OCI-LY3 (cell line): ENCODE data around the gene VKORC1.

Experiments used
- H2AFZ ChIP-seq: fragments of 200-600, 300-600 bp; shearing (Covaris generic); 2 replicates; pipeline ENCODE4 v1.6.0; 2014; ENCODE audit warnings: antibody characterized with exemption, low read depth, low read length
- H3K27ac ChIP-seq: fragments of 200-600, 300-600 bp; sonication (generic); 2 replicates; pipeline ENCODE4 v1.5.1; 2014; ENCODE audit warnings: mild to moderate bottlenecking, low read length, moderate library complexity, mixed read lengths
- H3K27me3 ChIP-seq: fragments of 200-600, 300-600 bp; sonication (generic); 2 replicates; pipeline ENCODE4 v1.6.1; 2014; ENCODE audit warnings: low read depth, low read length, mixed read lengths
- H3K36me3 ChIP-seq: fragments of 200-600, 300-600 bp; sonication (generic); replicated peaks from 2 replicates; pipeline ENCODE3; 2014; ENCODE audit warnings: low read depth, low read length, mixed read lengths
- H3K4me1 ChIP-seq: fragments of 300-600, 200-600 bp; sonication (generic); 2 replicates; pipeline ENCODE4 v1.6.1; 2014; ENCODE audit warnings: low read length, mixed read lengths
- H3K4me2 ChIP-seq: fragments of 200-600, 300-600 bp; sonication (generic); 2 replicates; pipeline ENCODE4 v1.6.1; 2014; ENCODE audit warnings: low read length, mixed read lengths
- H3K4me3 ChIP-seq: fragments of 300-600, 200-600 bp; sonication (generic); 2 replicates; pipeline ENCODE4 v1.5.1; 2014; ENCODE audit warnings: antibody characterized with exemption, mild to moderate bottlenecking, low read length, moderate library complexity
- H3K79me2 ChIP-seq: fragments of 300-600, 200-600 bp; shearing (Covaris generic); 2 replicates; pipeline ENCODE4 v1.6.1; 2014; ENCODE audit warnings: mild to moderate bottlenecking, low read length, mixed read lengths
- H3K9ac ChIP-seq: fragments of 300-600, 200-600 bp; shearing (Covaris generic); 2 replicates; pipeline ENCODE4 v1.6.0; 2014; ENCODE audit warnings: mild to moderate bottlenecking, low read length, moderate library complexity
- H3K9me3 ChIP-seq: fragments of 200-600, 300-600 bp; shearing (Covaris generic); 2 replicates; pipeline ENCODE4 v1.6.1; 2014; ENCODE audit warnings: low read length, mixed read lengths; ENCODE audit not compliant: insufficient read depth
- H4K20me1 ChIP-seq: fragments of 200-600, 300-600 bp; sonication (generic); 2 replicates; pipeline ENCODE4 v1.6.1; 2016; ENCODE audit warnings: low read length, mixed read lengths; ENCODE audit not compliant: insufficient read depth
- EZH2phosphoT487 ChIP-seq: fragments of 200-600 bp; shearing (Covaris generic); IDR thresholded peaks from 2 replicates; pipeline ENCODE4 v1.6.1; 2018; ENCODE audit warnings: antibody characterized with exemption, mixed run types, low read depth
- TF ChIP-seq, protein P1 (sequence below): fragments of 200-600, 300-600 bp; sonication (generic); IDR thresholded peaks from 2 replicates; pipeline ENCODE4 v1.5.1; 2014; ENCODE audit warnings: antibody characterized with exemption, low read length, low read depth

The VKORC1 gene

GRCh38 chr16:31089199-31089598 lies 5.4 kb downstream of the VKORC1 start:
- peaks cover 4% of the 10 kb centered on the region for H3K4me1 ChIP-seq
- no peaks in the 10 kb centered on the region for H3K9me3 ChIP-seq
- peaks cover 13% of the 10 kb centered on the region for H3K36me3 ChIP-seq
- peaks cover 34% of the 10 kb centered on the region for H3K79me2 ChIP-seq
- H4K20me1 ChIP-seq, result peaks cover 4% of the 10 kb centered on the region; the same call in 1 of the 2 replicates
- no peak overlapping the region for H3K4me3 ChIP-seq
- no peaks in the 10 kb centered on the region for H3K27me3 ChIP-seq
- H2AFZ ChIP-seq, result no peak overlapping the region
- H3K27ac ChIP-seq, result no peak overlapping the region
- no peak overlapping the region for H3K9ac ChIP-seq
- TF ChIP-seq, protein P1, sequence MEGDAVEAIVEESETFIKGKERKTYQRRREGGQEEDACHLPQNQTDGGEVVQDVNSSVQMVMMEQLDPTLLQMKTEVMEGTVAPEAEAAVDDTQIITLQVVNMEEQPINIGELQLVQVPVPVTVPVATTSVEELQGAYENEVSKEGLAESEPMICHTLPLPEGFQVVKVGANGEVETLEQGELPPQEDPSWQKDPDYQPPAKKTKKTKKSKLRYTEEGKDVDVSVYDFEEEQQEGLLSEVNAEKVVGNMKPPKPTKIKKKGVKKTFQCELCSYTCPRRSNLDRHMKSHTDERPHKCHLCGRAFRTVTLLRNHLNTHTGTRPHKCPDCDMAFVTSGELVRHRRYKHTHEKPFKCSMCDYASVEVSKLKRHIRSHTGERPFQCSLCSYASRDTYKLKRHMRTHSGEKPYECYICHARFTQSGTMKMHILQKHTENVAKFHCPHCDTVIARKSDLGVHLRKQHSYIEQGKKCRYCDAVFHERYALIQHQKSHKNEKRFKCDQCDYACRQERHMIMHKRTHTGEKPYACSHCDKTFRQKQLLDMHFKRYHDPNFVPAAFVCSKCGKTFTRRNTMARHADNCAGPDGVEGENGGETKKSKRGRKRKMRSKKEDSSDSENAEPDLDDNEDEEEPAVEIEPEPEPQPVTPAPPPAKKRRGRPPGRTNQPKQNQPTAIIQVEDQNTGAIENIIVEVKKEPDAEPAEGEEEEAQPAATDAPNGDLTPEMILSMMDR, result no peak
- no peak for TF ChIP-seq EZH2phosphoT487
- no peak overlapping the region for H3K4me2 ChIP-seq

- TF ChIP-seq, protein P1, result no peak
- TF ChIP-seq EZH2phosphoT487, result no peak
- H3K36me3 ChIP-seq, result peaks cover 13% of the 10 kb centered on the region
- H3K27ac ChIP-seq, result no peak within 1 kb of the TSS
- H3K4me2 ChIP-seq, result no peak within 1 kb of the TSS
- peaks cover 28% of the 10 kb centered on the region for H3K79me2 ChIP-seq
- H3K9me3 ChIP-seq, result no peaks in the 10 kb centered on the region
- H4K20me1 ChIP-seq, result peaks cover 4% of the 10 kb centered on the region; the same call in 1 of the 2 replicates
- H3K9ac ChIP-seq, result no peak within 1 kb of the TSS
- H3K27me3 ChIP-seq, result no peaks in the 10 kb centered on the region
- H3K4me1 ChIP-seq, result peaks cover 4% of the 10 kb centered on the region
- no peak within 1 kb of the TSS for H3K4me3 ChIP-seq
- no peak within 1 kb of the TSS for H2AFZ ChIP-seq
Measured at GRCh38 chr16:31088459-31089183, 6.0 kb downstream of the VKORC1 start, which contains the start of gene PRSS53. PRSS53 (minus strand) TSS chr16:31088943; CDS start chr16:31088809, 134 bp downstream.

DNA sequence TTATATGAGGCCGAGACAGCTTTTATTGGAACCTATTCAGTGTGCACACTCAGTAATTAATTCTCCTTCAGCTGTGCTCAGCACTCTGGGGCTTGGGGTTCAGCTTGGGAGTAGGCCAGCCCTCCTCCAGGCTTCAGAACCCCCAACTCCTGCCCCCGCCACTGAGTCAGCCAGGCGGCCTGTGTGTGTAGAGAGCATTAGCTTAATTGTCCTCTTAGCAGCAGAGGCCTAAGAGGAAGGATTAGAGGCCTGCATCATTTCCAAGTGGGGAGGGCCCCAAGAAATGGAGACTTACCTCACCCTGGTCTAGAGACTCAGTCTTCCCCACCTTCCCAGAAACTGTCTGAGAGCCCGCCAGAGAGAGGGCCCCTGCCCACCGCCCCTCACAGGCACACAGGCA lies 6.6 kb downstream of the VKORC1 start:
- Histone ChIP-seq H3K4me2 (no peak overlapping the region), H4K20me1 (peaks cover 4% of the 10 kb centered on the region; the same call in 1 of the 2 replicates), H3K27me3 (no peaks in the 10 kb centered on the region), H2AFZ (no peak overlapping the region), H3K9me3 (no peaks in the 10 kb centered on the region), H3K4me1 (no peaks in the 10 kb centered on the region), H3K4me3 (no peak overlapping the region), H3K27ac (no peak overlapping the region), H3K79me2 (peaks cover 23% of the 10 kb centered on the region), H3K36me3 (peaks cover 13% of the 10 kb centered on the region), H3K9ac (no peak overlapping the region)
- TF ChIP-seq, protein P1, result no peak
- TF ChIP-seq EZH2phosphoT487, result no peak

- no peaks in the 10 kb centered on the region for H3K27me3 ChIP-seq
- no peak overlapping the region for H2AFZ ChIP-seq
- TF ChIP-seq, protein P1, result no peak
- no peak for TF ChIP-seq EZH2phosphoT487
- no peaks in the 10 kb centered on the region for H3K4me1 ChIP-seq
- H3K79me2 ChIP-seq, result peaks cover 18% of the 10 kb centered on the region; the same call in 1 of the 2 replicates
- peaks cover 14% of the 10 kb centered on the region for H3K36me3 ChIP-seq
- no peaks in the 10 kb centered on the region for H3K9me3 ChIP-seq
- H3K27ac ChIP-seq, result no peak overlapping the region
- no peaks in the 10 kb centered on the region; the same call in 1 of the 2 replicates for H4K20me1 ChIP-seq
- no peak overlapping the region for H3K4me3 ChIP-seq
- no peak overlapping the region for H3K4me2 ChIP-seq
- H3K9ac ChIP-seq, result no peak overlapping the region
Measured at GRCh38 chr16:31087481-31087880, 7.1 kb downstream of the VKORC1 start.
